NOMO-1 (cell line): Measurements from ENCODE around the gene SND1.
A peak's percentile ranks its signal among the peaks of the same experiment; 100 is the strongest.

ENCODE experiments used
- DNase-seq, 2 experiments: peaks; one replicate each; lab custom pipeline; 2025; ENCODE audit not compliant: unreplicated experiment in 2 of 2; lab: John Stamatoyannopoulos, UW

SND1 gene

DNA sequence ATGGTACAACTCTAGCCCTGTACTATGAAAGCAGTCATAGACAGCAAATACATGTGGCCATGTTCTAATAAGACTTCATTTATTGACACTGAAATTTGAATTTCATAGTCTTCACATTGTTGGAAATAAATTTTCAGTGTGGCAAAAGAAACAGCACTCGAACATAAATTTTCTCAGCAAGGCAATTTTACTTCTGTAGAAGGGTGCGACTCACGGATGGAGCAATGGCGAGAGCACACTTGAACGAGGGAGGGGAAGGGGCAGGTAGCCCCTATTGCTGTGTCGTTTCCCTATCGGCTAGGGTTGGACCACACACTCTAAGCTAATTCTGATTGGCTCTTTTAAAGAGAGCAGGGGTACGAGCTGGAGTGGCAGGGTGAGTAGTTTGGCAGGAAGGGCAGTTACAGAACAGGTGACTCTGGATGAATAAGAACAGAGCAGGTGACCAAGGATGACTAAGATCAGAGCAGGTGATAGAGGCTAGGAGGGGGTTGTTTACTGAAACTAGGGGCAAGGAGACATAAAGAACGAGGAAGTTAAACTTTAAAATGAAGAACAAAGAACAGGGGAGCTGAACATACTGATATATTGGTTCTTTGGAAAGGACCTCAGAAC, 327.2 kb downstream of the SND1 start:
- DNase-seq, result no peak

GRCh38 chr7:127979728-127980126, 327.7 kb downstream of the SND1 start:
- DNase-seq, result no peak

DNA sequence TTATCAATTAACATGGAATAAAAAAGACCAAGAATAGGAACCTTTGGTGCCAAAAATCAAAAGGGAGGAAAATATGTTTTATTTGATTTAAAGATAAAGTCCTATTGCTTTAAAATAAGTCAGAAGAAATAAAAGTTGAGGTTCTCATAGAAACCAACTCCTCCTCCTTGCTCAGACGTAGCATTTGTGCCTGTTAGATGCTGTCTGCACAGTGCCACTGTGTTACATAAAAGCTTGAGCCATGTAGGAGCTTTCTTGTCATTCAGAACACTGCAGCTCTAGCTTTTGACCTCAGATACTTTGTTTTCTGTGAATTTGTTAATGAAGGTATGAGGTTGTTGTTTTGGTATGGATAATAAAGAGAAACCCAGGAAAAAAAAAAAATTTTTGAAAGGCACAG, 328.9 kb downstream of the SND1 start:
- no peak for DNase-seq

GRCh38 chr7:127981965-127982364, 330.0 kb downstream of the SND1 start:
- no peak for DNase-seq

- no peak for DNase-seq
Observed at GRCh38 chr7:127983804-127984332, 331.9 kb downstream of the SND1 start.

- no peak for DNase-seq
Observed at GRCh38 chr7:127986581-127987521, 334.9 kb downstream of the SND1 start.

DNA sequence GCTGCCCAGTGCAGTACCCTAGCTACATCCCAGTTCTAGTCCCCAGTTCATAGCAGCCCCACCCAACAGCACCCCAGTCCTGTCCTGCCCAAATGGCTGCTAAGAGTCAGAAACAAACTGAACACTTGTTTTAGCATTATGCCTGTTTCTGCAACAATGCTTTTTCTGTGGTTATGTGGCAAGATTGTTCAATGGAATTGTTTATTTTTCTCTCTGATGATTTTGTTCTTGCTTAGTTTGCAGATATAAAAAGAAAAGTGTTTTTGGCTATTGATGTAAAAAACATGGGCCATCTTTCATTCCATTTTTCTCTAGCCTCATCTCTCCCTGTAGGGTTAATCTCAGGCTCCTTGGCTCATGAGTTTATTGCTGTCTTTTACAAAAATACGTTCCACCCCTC, 336.8 kb downstream of the SND1 start:
- DNase-seq, result no peak

DNA sequence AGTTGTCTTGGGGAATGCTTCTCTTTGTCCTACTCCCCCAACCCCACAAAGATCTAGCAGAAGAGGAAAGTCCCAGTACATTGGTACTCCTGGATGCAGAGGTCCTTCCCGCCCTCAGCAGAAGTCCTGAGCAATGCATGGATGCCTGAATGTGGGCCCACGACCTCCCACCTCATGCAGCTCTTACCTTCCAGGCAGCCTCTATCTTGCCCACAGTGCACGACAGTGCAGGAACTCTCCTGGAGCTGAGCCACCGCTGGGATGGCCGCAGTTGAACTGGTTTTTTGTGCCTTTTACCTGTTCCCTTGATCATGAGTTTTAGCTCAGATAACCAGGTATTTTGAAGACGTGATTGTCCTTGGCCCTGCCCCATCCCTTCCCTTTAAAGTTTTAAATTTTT, 341.3 kb downstream of the SND1 start:
- no peak for DNase-seq

GRCh38 chr7:127993987-127994386, 342.0 kb downstream of the SND1 start:
- DNase-seq, result no peak

- DNase-seq, result no peak
Observed at GRCh38 chr7:127995156-127995880, 343.3 kb downstream of the SND1 start.

GRCh38 chr7:127995881-127996215, 343.9 kb downstream of the SND1 start:
- no peak for DNase-seq

DNA sequence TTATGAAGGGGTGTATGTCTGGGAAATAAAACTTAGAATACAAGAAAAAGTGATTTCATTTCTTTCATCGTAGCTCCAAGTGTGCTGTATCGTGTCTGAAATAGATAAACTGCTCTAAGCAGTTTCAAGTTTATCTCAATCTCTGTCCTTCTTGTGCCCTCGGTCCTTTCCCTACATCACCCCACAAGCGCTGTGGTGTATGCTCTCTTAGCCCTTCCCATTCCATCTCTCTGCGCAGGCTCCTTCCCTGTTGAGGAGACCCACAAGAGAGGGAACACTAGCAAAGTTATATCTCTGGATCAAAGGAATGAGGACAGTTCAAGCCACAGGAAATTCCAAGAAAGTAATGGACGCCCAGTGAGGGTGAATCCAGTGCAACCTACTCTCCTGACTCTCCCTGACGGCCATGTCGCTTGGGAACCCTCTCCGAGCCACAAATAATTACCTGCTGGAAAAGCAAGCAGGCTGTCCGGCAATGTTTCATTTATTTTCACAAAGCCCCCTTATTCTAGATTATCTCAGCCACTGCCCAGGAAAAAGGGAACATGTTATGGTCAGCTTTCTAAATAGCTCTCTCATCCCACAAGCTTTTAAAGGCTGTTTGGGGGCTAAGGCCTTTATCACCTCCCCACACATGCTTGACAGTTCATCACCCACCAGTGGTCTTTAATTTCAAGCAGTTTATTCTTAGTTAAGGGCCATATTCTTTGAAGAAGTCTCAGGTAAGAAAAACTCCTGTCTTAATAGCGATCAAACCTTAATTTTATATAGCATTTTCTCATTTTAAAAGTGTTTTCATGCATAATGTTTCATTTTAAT, 344.5 kb downstream of the SND1 start:
- DNase-seq, result no peak

GRCh38 chr7:127997226-127997922, 345.4 kb downstream of the SND1 start:
- DNase-seq, result no peak

- no peak for DNase-seq
Observed at GRCh38 chr7:127998671-127999070, 346.7 kb downstream of the SND1 start.

GRCh38 chr7:128000048-128000447, 348.1 kb downstream of the SND1 start:
- peak in 1 of 2 experiments; percentile 1 for DNase-seq

GRCh38 chr7:128000854-128001265, 348.9 kb downstream of the SND1 start:
- DNase-seq, result no peak

- peak in 1 of 2 experiments; percentile 0 for DNase-seq
Observed at GRCh38 chr7:128003167-128003566, 351.2 kb downstream of the SND1 start.

- DNase-seq, result no peak
Observed at GRCh38 chr7:128003787-128004186, 351.8 kb downstream of the SND1 start.

DNA sequence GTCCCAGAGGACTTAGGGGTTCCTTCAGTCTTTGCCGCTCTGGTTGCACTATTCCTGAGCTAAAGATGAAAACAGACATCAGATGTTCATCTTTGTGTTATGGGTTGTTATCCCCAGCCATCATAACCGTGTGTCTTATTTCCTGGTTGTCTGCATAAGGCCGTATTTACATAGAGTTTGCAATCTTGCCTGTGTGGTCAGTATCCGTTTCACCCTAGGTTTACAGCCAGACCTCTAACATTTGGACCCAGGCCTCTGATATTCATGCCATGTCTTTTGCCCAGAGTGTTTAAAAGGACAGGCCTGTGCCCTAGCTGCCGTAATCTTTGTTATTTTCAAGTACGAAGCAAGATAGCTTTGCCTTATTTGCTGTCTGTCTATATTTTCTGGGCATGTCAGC, 352.6 kb downstream of the SND1 start:
- DNase-seq, result no peak

DNA sequence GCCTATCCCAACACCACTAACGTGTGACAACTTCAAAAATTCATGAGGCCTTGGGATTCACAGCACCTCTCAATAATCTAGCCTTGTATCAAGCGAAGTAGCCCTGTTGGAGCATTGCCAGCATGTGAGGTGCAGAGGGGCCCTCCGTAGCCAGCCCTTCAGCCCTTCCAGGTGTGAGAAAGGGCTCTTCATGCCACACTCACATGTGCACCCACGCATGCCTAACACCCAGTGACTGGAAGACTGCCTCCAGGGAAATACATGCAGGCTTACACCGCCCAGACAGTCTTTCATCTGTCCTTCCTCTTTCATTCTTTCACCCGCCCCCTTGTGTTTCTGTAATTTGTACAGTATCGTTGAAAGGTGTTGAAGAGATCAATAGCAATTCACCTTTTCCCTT, 353.1 kb downstream of the SND1 start:
- no peak for DNase-seq
